Body of pancreas (tissue), 4 donors: Measurements from ENCODE around the gene TJP1. TPM values are rescaled to one million over a fixed set of nuclear protein-coding genes. Genes with fewer than 3 reads are reported as not detected.
A peak's percentile ranks its signal among the peaks of the same experiment; 100 is the strongest.

Experiments
- ATAC-seq: fragments of 150-250 bp; one replicate; pipeline ENCODE4 v1.9.1; 2016
- DNase-seq, 4 donors: peaks; one replicate each; pipeline ENCODE4 v3.0.0-alpha.2; 2019
- H3K27ac ChIP-seq, 4 donors: fragments of 200-600 bp; sonication (generic); 1 replicate in 3 of 4; 2 replicates in 1 of 4; pipeline versions ENCODE4 v1.5.1 to v1.6.1; 2016 to 2019; ENCODE audit warnings: mild to moderate bottlenecking in 1 of 4, mixed read lengths in 1 of 4, moderate library complexity in 1 of 4
- H3K27me3 ChIP-seq, 2 donors: fragments of 200-600 bp; sonication (generic); one replicate each; pipeline ENCODE4 v1.6.0; 2016; ENCODE audit warnings: mild to moderate bottlenecking in 1 of 2
- H3K36me3 ChIP-seq, 2 donors: fragments of 200-600 bp; sonication (generic); replicated peaks in 1 of 2; 2 replicates each; pipeline ENCODE4 v1.5.1; 2016; ENCODE audit warnings: low read depth in 2 of 2; ENCODE audit not compliant: insufficient read depth in 1 of 2
- H3K4me1 ChIP-seq: fragments of 200-600 bp; sonication (generic); one replicate; pipeline ENCODE4 v1.6.0; 2016
- H3K4me3 ChIP-seq, 2 donors: fragments of 200-600 bp; sonication (generic); 1 replicate in 1 of 2; 2 replicates in 1 of 2; pipeline ENCODE4 v1.5.1; 2016 to 2019
- H3K9me3 ChIP-seq, 3 donors: fragments of 200-600 bp; sonication (generic); 1 replicate in 2 of 3; 2 replicates in 1 of 3; pipeline ENCODE4 v1.5.1; 2016
- POLR2A ChIP-seq, 3 donors: fragments of 450-650 bp; IDR thresholded peaks; one replicate each; pipeline ENCODE4 v1.6.1; 2016; ENCODE audit warnings: antibody characterized with exemption in 3 of 3, mild to moderate bottlenecking in 2 of 3
- WGBS, 2 donors: methylation state at CpG; one replicate each; pipeline ENCODE4 v1.1.5; 2017; 5-methylcytosine and 5-hydroxymethylcytosine counted together
- intact Hi-C: fragments of 100-400 bp; cut with DNase I; formaldehyde crosslinking; loops from one replicate; pipeline ENCODE4 v1.15.1; 2023
- total RNA-seq, 2 donors: library from RNA; depleted of rRNA; stranded (reverse); fragments of >200 nt; gene quantifications; one replicate each; pipeline ENCODE4 v1.1.0, GENCODE V29; 2016
- TF ChIP-seq, protein P1 (sequence below), 7 experiments: fragments of 450-650 bp in 4 of 7; fragments of 200-600 bp in 3 of 7; sonication (generic) in 3 of 7; IDR thresholded peaks; one replicate each; pipeline ENCODE4 v1.5.1; 2016 to 2019; ENCODE audit warnings: antibody characterized with exemption in 7 of 7

Gene TJP1
- total RNA-seq, 2 donors from 2014 or later: 68.7 to 70.9 TPM

DNA sequence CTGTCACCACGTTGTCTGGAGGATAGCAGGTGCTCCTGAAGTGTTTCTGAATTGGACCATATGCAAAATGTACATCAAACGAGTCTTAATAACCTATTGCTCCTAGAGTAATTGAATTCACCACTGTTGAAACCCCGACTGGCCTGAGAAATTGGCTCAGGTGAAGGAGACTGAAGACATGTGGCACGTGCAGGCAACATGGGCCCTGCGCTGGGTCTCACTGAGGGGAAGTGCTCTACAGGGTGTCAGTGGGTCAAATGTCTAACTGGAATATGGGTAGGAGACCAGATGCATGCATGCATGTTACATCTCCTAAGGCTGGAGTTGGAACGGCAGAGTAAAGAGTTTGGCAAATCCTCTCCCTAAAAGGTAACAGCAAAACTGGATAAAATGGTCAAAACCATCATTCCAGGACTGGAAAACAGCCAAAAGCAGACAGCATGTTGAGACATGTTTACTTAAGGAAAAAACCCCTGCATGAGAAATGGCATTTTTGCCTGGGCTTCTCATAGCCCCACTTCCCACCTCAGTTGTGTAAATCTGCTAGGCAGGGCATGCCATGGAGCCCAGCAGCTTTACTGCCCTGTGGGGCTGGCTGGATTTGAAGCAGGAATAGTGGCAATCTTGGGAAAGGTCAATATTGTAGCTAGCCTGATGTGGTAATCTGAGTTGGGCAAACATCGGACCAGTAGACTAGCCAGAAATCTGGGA, 131.3 kb downstream of the TJP1 start:
- Histone ChIP-seq H3K27ac (no peak overlapping the region), H3K36me3 (no peaks in the 10 kb centered on the region), H3K27me3 (no peaks in the 10 kb centered on the region), H3K9me3 (no peaks in the 10 kb centered on the region), H3K4me1 (peaks cover 35% of the 10 kb centered on the region), H3K4me3 (no peak overlapping the region)
- no peak for DNase-seq
- intact Hi-C loops: no loop called here
- no peak for TF ChIP-seq POLR2A (IDR thresholded peaks at IDR 0.05)
- TF ChIP-seq, protein P1, sequence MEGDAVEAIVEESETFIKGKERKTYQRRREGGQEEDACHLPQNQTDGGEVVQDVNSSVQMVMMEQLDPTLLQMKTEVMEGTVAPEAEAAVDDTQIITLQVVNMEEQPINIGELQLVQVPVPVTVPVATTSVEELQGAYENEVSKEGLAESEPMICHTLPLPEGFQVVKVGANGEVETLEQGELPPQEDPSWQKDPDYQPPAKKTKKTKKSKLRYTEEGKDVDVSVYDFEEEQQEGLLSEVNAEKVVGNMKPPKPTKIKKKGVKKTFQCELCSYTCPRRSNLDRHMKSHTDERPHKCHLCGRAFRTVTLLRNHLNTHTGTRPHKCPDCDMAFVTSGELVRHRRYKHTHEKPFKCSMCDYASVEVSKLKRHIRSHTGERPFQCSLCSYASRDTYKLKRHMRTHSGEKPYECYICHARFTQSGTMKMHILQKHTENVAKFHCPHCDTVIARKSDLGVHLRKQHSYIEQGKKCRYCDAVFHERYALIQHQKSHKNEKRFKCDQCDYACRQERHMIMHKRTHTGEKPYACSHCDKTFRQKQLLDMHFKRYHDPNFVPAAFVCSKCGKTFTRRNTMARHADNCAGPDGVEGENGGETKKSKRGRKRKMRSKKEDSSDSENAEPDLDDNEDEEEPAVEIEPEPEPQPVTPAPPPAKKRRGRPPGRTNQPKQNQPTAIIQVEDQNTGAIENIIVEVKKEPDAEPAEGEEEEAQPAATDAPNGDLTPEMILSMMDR (IDR thresholded peaks at IDR 0.05): no peak
- 62 to 66% methylated on average over 7 of the region's 7 CpGs for WGBS, 2 donors
- no peak for ATAC-seq

DNA sequence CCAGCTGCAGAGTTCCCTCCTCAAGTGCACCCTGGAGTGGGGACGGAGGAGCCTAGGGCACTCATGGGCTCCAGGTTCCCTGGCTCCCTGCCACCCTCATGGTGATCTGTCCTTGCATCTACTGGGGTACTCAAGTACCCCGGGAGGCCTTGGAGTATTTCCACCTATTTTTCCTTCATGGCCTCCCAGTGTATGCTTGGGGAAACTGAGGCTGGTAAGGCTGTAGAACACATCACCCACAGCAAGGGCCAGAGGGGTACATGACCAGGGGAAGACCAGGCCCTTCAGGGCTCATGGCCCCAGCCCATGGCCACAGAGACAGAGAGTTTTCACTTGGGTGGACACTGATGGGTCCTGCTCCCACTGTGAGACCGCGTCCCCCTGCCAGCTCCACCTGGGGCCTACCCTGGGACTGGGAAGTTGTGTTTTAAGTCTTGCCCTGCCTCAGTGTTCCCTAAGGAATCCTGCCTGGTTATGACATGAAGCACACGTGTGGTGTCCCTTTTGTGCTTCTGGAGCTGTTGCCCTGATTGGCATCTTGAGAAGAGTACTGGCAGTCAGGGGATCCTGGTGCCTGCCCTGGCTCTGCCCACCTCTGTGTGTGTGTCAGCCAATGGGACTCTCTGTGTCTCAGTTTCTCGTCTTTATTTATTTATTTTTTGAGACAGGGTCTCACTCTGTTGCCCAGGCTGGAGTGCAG, 132.8 kb downstream of the TJP1 start:
- ATAC-seq: no peak
- H3K4me1 ChIP-seq: peaks cover 44% of the 10 kb centered on the region
- DNase-seq: no peak
- TF ChIP-seq POLR2A (IDR thresholded peaks at IDR 0.05): no peak
- no peaks in the 10 kb centered on the region for H3K36me3 ChIP-seq
- H3K9me3 ChIP-seq: no peaks in the 10 kb centered on the region
- WGBS, 2 donors: 79 to 88% methylated on average over 4 to 6 of the region's 6 CpGs
- intact Hi-C loops: no loop called here
- H3K4me3 ChIP-seq: no peak overlapping the region
- H3K27ac ChIP-seq: no peak overlapping the region
- H3K27me3 ChIP-seq: no peaks in the 10 kb centered on the region

DNA sequence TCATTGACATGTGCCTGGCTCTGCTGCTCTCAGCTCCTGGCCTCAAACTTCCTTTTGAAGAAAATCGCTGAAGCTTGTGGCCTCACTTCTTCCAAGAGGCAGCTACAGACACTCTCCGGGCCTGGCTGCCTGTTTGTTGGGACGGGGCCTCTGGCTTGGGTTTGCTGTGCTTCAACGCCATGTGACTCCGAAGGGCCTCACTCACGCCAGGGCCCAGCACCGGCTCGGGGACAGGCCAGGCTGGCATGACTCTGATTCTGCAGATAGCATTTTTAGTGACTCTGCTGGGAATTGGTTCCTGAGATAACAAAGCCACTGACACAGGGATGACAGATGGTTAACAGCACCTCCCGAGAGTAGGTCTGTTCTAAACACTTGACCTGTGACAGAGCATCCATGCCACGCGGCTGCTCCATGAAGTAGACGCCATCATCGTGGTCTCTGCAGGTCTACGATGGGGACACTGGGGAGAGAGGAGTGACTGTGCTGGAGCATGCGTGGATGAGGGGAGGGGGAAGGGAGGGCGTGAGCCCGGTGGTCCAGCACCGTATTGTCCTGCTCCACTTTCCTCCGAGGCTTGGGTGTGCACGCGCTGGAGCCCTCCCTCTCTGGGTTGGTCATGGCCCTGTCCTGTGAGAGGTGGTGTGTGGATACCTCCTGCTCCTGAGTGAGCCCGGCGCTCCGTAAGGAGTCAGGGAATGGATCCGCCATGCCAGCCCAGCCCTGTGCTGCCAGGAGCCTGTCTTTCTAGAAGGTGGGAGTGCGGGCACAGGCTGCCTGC, 133.6 kb downstream of the TJP1 start:
- Histone ChIP-seq H3K27ac (no peak overlapping the region), H3K27me3 (no peaks in the 10 kb centered on the region), H3K36me3 (no peaks in the 10 kb centered on the region), H3K4me1 (peaks cover 44% of the 10 kb centered on the region), H3K4me3 (no peak overlapping the region), H3K9me3 (no peaks in the 10 kb centered on the region)
- intact Hi-C loops: no loop called here
- DNase-seq (no peak), ATAC-seq (no peak)
- WGBS, 2 donors: 93% methylated on average over 17 to 26 of the region's 26 CpGs
- TF ChIP-seq POLR2A (IDR thresholded peaks at IDR 0.05): no peak
- TF ChIP-seq, protein P1 (IDR thresholded peaks at IDR 0.05): no peak

DNA sequence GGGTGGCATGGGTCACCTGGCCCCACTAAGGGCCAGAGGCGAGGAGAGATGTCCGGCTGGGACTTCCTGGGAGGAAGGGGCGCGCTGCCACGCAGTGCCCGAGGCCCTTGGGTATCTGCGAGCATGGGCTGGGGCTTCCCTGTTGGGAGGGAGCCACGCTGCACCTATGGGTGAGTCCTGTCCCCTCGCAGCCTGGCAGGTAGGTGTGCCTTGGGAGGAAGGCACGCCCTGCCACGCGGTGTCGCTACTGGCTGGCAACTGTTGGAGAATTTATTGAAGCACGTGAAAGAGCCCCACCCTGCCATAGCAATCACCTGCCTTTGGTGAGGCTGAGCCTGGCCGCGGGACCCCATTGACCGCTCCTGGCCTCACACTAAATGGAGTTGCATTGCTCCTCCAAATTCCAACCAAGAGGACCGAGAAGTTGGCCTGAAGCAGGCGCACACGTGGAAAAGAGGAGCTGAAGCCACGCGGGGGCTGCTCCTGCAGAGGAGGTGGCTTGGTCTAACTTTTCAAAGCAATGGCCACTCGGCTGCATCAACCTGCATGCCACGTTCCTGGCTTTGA, 134.2 kb downstream of the TJP1 start:
- TF ChIP-seq, protein P1 (IDR thresholded peaks at IDR 0.05): peak in 1 of 7 experiments; percentile 14
- no peak for TF ChIP-seq POLR2A (IDR thresholded peaks at IDR 0.05)
- DNase-seq (peak in 3 of 4 donors; percentile 32 to 52 (median 35)), ATAC-seq (peak; percentile 28)
- WGBS, 2 donors: 68 to 78% methylated on average over 17 to 23 of the region's 24 CpGs
- no peaks in the 10 kb centered on the region for H3K9me3 ChIP-seq
- intact Hi-C loops: no loop called here
- H3K4me3 ChIP-seq: no peak overlapping the region
- no peaks in the 10 kb centered on the region for H3K27me3 ChIP-seq
- H3K27ac ChIP-seq: peak overlapping the region in 3 of 4 donors; percentile 64 to 78 (median 75)
- no peaks in the 10 kb centered on the region for H3K36me3 ChIP-seq
- H3K4me1 ChIP-seq: peaks cover 44% of the 10 kb centered on the region
